Fibroblast of lung (primary cell): ENCODE measurements around the gene CCT5.

Source experiments
- EZH2 ChIP-seq: IDR thresholded peaks from 2 replicates; pipeline ENCODE4 v1.5.1; 2012; ENCODE audit warnings: low read length, control low read depth, mild to moderate bottlenecking; ENCODE audit errors: missing control alignments
- TF ChIP-seq, protein P1 (sequence below), 2 donors: IDR thresholded peaks in 1 of 2; conservative IDR thresholded peaks in 1 of 2; 1 replicate in 1 of 2; 2 replicates in 1 of 2; pipeline ENCODE4 v1.5.1; 2011 to 2012; ENCODE audit warnings: low read length in 2 of 2, control low read depth in 1 of 2, inconsistent platforms in 1 of 2, low read depth in 1 of 2, mild to moderate bottlenecking in 1 of 2

DNA sequence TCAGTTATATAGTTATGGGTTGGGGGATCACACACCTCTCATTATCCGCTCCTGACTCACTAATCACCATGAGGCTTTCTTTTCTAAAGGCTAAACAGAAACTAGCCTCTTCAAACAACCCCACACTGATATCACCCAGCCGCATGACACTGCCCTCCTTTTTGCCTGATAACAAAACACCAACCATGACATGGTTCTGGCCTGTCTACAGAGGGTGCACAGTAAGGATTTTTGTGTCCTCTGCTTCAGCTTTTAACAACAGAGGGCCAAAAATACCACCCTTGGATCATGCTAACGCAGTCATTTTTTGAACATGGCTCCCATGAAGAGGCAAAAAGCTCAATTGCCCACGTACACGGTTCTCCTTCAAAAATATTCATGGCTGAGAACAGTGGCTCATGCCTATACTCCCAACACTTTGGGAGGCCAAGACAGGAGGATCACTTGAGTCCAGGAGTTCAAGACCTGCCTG, 53.7 kb downstream of the CCT5 start:
- TF ChIP-seq, protein P1, sequence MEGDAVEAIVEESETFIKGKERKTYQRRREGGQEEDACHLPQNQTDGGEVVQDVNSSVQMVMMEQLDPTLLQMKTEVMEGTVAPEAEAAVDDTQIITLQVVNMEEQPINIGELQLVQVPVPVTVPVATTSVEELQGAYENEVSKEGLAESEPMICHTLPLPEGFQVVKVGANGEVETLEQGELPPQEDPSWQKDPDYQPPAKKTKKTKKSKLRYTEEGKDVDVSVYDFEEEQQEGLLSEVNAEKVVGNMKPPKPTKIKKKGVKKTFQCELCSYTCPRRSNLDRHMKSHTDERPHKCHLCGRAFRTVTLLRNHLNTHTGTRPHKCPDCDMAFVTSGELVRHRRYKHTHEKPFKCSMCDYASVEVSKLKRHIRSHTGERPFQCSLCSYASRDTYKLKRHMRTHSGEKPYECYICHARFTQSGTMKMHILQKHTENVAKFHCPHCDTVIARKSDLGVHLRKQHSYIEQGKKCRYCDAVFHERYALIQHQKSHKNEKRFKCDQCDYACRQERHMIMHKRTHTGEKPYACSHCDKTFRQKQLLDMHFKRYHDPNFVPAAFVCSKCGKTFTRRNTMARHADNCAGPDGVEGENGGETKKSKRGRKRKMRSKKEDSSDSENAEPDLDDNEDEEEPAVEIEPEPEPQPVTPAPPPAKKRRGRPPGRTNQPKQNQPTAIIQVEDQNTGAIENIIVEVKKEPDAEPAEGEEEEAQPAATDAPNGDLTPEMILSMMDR (conservative IDR thresholded peaks at IDR 0.05 in 1 of 2, IDR thresholded peaks at IDR 0.05 in 1 of 2; ENCODE audit: low read depth in 1 of 2, low read length in 2 of 2), result no peak
- no peak for TF ChIP-seq EZH2
